ENCODE results near the gene ESRRA.

DNA sequence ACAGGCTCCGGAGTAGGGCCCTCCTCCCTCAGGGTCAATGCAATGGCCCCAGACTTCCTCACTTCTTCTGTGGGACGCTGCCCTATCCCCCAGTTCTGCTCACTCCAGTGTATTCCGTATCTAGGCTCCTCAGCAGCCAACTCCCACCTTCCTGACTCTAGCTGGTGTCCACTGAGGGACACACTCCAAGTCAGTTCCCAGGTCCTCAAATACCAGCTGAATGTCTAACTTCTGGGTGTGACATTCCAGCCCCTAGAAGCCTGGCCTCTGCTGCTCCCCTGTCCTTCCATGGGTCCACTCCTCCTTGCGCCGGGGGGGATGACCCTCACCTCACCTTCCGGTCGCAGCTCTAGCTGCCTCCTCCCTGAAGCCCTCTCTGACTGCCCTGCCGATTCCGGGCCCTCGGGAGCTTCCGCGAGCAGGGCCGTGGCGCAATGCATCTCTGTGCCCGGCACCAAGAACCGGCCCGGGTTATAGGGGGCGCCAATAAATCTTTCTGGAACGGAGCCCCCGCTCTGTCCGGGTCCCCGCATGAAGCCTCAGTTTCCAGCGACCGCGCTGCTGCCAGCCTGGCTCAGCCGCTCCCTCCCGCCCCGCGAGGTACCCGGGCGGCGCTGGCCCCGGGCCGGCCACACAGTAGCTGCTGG, 36.3 kb upstream of the ESRRA start:
- no peak for TF ChIP-seq ZNF384 (IDR thresholded peaks at IDR 0.05)
- TF ChIP-seq BHLHE40 (IDR thresholded peaks at IDR 0.05; ENCODE audit: borderline replicate concordance), result no peak
- no peak for TF ChIP-seq SUZ12 (IDR thresholded peaks at IDR 0.05)
- no peak for TF ChIP-seq LEF1 (IDR thresholded peaks at IDR 0.05; ENCODE audit: borderline replicate concordance)
- TF ChIP-seq CTBP1 (IDR thresholded peaks at IDR 0.05; ENCODE audit: borderline replicate concordance), result no peak

Measured in HEK293T (cell line).